GM19452 (cell line): ENCODE measurements around the gene CEP120.

Experiments used
- ATAC-seq: cut with Tn5 transposase; IDR thresholded peaks from one replicate; pipeline ENCODE4 v1.9.1; 2021; ENCODE audit not compliant: unreplicated experiment

The CEP120 gene

GRCh38 chr5:123304777-123305316 is 118.4 kb downstream of the CEP120 start:
- ATAC-seq = no peak

DNA sequence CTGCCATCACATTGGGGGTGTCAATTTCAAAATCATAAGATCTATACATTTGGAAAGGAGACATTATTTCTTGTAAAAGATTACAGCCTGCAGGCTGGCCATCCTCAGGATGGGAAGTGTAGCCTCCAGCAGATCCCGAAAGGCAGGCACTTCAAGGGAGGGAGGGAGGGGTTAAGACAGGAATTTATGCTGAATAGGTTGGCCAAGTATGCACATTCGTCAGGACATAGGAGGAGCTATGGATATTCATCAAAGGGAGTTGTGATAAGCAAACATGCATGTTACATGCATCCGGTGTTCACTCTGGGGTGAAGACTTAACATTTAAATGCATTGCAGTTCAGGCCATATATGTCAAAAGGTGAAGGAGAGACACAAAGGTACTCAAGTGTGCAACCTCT is 119.4 kb downstream of the CEP120 start:
- no peak for ATAC-seq

GRCh38 chr5:123300266-123300665 is 122.9 kb downstream of the CEP120 start:
- no peak for ATAC-seq

DNA sequence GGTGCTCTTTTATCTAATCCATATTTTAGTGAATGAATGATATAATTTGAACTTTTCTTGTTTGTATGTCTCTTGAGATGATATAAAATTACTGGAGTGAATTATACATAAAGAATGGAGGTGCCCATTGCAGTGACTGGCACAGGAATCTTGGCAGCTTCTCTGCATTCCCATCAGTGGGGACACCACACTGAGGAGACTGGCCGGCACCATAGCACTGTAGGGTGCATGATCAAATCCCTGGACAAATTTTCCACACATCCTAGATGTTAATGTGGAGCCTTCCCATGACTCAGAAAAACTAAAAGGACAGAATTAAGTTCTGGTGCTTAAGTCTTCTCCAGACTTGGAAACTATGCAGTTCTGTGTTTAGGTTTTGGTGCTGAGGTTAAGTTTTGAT is 124.1 kb downstream of the CEP120 start:
- ATAC-seq = no peak

DNA sequence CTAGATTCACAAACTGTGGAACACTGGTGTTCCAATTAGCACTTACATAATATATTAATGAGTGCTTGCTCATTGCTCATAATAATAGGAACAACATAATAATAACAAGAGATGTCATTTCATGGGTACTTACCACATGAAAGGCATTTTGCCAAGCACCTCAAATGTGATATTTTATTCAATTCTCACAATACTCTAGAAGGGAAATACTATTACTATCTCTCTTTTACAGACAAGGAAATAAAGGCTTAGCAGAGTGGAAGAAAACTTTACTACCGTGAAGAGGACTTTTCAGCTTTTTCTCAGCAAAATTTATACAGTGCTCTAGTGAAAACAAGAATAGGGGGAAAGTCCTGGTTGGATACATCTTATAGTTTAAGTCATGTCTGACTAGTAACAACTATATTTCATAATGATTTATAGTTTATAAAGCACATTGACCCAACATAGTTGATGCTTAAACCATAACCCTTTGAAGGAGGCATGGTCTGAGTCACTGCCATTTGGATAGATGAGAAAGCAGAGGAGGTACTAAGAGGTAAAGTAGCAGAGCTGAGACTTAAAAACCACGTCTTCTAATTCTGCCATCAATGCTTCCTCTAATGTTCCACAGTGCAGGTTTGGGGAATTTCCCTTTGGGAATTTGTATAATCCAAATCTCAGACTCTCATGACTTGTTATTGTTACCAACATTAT is 124.7 kb downstream of the CEP120 start:
- ATAC-seq = no peak

DNA sequence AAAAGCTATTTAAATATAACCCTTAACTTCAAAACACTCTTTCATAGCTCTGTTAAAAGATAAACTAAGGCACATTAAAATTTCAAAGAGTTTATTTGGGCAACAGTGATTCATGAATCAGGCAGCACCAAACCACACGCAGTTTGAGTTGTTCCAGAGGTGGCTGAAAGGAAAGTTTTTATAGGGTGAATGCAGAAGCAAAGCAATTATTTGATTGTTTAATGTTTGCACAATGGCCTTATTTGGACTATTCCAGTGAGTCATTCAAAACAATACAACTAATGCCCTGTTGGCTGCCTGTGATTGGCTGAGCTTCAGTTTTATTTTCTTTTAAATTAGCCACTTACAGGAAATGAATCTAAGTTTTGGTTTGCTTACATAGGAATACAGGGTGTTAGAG is 125.3 kb downstream of the CEP120 start:
- ATAC-seq = no peak

DNA sequence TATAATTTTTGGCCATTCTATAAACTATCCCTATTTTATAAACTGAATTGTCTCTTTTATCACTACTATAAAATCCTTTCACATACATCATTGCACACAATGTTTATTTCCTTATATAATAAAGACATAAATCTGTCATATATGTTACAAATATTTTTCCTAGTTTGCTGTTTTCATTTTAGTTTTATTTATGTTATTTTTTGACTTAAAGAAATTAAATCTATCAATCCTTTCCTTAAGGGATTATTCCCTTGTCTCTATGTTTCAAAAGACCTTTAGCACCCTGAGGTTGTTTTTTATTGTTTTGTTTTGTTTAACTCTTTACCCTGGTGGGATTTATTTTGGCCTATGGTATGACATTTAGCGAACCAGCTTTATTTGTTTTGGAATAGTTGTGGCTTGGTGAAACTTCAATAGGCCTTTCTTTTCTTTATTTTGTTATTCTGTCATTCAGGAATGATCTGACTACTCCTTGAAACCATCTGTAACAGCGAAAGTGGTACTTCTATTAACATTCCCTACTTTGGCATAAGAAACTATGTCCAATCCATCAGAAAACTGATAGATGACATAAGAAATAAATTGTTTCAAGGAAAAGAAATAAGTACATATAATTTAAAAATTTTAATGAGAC is 125.9 kb downstream of the CEP120 start:
- no peak for ATAC-seq
